SH-SY5Y (cell line): Measurements from ENCODE around the gene CD59.

Experiments
- GATA2 ChIP-seq: IDR thresholded peaks from 2 replicates; pipeline ENCODE4 v1.6.1; 2011; ENCODE audit warnings: mild to moderate bottlenecking, low read depth, low read length
- GATA3 ChIP-seq: IDR thresholded peaks from 2 replicates; pipeline ENCODE4 v1.6.1; 2011; ENCODE audit warnings: low read depth, mild to moderate bottlenecking, low read length, moderate library complexity

Gene CD59

DNA sequence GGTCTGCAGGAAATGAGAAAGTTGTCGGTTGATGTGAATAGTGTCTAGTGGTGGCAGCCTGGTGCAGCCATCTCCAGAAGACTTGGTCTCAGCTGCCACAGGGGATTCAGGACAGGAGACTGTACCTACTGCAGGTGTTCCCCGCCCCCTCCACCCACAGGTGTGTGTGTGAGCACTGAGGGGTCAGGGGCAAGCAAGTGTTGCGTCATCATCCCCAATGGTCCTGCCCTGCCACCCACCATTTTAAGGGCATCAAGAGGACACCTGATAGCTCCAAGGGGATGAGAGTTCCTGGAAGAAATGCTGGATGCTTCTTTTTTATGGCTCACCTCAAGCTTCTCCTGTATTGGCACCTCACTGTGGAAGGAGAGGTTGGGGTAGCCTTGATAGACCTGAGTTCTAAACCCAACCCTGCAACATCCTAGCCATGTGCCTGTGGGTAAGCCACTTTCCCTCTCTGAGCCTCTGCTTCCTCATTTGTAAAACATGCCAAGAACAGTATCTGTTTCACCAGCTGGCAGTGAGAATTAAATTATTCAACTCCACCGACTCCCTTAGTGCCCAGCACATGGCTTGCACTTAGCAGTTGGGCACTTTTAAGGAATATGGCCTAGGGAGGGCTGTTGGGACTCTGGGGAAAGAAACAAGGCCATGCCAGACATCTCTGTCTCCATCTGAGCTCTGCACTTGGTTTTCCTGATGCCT is 41.7 kb downstream of the CD59 start:
- TF ChIP-seq GATA2 (no peak), GATA3 (no peak)

GRCh38 chr11:33692541-33692940 is 43.7 kb downstream of the CD59 start:
- no peak for TF ChIP-seq GATA3
- TF ChIP-seq GATA2, result no peak

DNA sequence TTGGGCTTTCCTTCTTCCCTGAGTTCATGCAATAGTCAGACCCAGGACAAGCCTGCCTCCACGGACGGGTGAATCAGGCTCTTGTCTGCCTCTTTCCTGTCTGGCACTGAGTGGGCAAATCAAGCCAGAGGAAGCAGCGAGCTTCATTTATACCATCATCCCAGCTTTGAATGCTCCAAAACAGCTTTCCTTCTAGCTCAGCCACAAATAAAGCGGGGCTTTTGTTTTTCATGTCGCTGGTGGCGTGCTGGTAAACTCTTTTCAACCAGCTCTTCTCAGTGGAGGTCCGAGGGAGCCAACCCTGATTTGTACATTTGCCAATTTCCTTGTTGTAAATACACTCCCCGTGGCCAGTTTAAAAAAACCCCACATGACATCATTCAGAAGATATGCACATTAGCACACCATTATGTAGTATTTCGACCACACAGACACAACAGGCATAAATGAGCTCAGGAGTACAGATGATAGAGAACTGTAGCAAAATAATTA is 44.2 kb downstream of the CD59 start:
- TF ChIP-seq GATA2, result no peak
- TF ChIP-seq GATA3, result no peak

- TF ChIP-seq GATA3 (no peak), GATA2 (no peak)
Observed at GRCh38 chr11:33691066-33691864, 45.0 kb downstream of the CD59 start.

DNA sequence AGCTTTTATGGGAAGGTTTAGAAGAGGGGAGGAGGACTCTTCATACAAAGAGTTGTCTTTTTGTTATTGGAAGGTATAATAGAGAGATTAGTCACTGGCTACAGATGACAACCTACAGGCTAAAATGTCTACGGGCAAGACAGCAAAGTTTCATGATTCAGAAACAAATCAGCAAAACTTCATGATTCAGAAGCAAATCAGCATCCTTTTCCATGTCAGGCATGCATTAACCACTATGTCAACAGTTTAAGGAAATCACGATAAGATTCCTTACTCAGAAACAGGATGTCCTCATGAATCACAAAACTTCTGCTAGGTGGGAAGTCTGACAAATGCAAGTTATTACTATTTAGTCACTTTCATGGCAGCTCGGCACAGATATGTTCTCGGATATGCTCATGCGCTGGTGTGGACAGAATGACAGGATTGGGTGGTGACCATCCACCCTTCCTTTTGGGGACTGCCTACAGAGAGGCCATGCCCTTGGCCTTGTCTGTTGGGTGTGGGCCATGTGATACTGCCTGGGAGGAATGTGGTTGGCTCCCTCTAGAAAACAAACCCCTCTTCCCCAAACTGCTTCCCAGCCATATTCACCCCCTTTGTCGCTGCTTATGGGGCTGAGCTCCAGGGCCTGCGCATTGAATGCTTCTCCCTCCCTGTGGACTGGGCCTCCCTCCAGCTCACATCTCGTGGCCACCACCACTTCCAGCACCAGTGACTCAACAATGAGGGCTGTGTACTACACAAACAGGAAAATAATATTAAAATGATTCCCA is 45.7 kb downstream of the CD59 start:
- TF ChIP-seq GATA2 (no peak), GATA3 (no peak)

GRCh38 chr11:33689501-33689900 is 46.7 kb downstream of the CD59 start:
- no peak for TF ChIP-seq GATA2
- no peak for TF ChIP-seq GATA3

- no peak for TF ChIP-seq GATA3
- TF ChIP-seq GATA2, result no peak
Observed at GRCh38 chr11:33689085-33689484, 47.1 kb downstream of the CD59 start.

DNA sequence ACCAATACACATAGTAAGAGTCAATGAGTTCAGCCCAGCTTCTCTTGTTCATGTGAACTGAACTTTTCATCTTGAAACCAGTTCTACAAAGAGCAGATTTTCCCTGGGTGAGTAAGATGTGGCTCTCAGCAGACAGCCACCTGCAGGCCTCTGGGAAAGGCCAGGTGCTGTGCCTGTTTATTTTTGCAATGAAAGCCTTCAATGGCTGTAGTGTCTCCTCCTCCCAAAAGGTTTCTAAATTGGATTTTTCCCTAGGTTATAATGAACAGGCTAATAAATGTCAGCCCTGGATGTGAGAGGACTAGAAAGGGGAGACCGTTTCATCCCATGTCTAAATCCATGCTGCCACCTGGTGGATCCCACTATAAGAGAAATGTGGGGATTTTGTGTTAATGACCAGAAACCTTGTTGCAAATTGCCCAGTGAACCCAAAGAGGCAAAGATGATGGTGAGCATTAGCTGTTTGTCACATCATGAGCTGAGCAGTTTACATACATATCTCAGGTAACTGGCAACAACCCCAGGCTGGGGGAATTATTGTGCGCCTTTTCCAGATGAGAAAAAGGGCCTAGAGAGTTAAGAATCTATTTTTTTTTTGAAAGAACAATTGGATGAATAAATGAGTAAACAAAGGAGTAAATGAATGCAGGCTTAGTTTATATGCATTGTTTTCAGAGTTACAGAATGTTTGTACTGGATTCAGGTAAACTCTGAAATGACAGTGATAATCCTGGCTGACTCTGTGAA is 48.3 kb downstream of the CD59 start:
- TF ChIP-seq GATA3 (no peak), GATA2 (no peak)

- TF ChIP-seq GATA2, result no peak
- no peak for TF ChIP-seq GATA3
Observed at GRCh38 chr11:33685082-33685481, 51.1 kb downstream of the CD59 start.

GRCh38 chr11:33684003-33684706 is 52.1 kb downstream of the CD59 start:
- TF ChIP-seq GATA3 (no peak), GATA2 (no peak)

DNA sequence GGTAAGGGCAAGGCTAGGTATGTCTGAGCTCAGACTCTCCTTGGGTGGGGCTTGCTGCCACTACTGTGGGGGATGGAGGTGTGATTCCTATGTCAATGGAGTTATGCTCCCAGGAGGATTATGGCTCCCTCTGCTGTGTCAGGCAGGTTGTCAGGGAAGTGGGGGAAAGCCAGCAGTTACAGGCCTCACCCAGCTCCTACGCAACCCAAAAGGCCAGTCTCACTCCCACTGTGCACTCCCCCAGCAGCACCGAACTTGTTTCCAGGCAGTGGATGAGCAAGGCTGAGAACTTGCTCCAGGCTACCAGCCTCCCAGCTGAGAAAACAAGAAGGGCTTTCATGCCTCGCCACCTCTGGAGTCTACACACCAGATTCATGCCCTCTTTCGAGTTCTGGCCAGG is 53.8 kb downstream of the CD59 start:
- no peak for TF ChIP-seq GATA2
- TF ChIP-seq GATA3, result no peak

DNA sequence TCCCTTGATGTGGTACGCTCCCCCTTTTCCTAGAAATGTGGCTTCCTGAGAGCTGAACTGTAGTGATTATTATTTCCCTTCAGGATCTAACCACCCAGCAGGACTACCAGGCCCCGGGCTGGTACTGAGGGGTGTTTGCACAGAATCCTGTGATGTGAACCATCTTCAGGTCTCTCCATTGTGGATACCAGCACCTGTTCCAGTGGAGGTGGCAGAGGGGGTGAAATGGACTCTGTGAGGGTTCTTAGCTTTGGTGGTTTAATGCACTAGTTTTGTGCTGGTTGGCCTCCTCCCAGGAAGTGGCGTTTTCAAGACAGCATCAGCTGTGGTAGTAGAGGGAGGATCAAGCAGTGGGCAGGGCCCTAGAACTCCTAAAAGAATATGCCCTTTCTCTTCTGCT is 54.2 kb downstream of the CD59 start:
- TF ChIP-seq GATA3, result no peak

DNA sequence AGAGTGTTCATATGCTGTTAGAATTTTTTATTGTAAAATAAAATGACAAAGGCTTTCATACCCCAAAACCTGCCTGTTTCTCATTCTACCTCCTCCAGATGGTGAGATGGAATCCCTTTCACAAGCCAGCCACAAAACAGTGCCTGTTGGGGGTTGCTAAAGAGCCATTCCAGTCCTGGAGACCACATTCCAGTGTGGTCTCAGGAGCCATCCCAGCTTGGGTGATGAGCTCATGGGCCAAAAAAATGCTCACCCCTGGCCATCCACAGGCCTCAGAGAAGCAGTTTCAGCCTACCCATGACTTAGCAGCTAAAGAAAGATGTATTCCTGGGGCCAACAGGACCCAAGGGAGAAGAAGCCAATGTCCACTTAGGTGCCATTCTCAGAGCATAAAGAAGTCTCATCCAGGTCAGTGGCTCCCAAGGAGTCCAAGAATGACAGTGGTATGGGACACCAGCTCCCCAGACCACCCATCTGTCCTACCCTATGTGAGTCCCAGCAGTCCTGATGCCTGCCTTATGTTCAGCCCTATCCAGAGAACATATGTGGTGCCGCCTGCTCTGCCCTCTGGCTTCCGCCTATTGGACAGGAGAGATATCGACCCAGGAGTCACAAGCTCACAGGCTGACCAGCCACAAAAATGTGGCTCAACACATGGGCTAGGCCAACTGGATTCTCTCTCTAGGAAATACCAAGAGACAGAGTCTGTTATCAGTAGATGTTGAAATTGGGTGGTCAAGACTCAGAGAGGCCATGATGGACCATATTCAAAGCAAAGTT is 62.0 kb downstream of the CD59 start:
- TF ChIP-seq GATA3, result no peak
- no peak for TF ChIP-seq GATA2

GRCh38 chr11:33672273-33672672 is 64.0 kb downstream of the CD59 start:
- TF ChIP-seq GATA2 (no peak), GATA3 (no peak)
